ENCODE data around the gene NHLRC2.
"Not testable (repeated sequence)": the region's sequence is repeated elsewhere in the genome, so short reads cannot be mapped to it uniquely, and the experiment has no call there.

The NHLRC2 gene, protein sequence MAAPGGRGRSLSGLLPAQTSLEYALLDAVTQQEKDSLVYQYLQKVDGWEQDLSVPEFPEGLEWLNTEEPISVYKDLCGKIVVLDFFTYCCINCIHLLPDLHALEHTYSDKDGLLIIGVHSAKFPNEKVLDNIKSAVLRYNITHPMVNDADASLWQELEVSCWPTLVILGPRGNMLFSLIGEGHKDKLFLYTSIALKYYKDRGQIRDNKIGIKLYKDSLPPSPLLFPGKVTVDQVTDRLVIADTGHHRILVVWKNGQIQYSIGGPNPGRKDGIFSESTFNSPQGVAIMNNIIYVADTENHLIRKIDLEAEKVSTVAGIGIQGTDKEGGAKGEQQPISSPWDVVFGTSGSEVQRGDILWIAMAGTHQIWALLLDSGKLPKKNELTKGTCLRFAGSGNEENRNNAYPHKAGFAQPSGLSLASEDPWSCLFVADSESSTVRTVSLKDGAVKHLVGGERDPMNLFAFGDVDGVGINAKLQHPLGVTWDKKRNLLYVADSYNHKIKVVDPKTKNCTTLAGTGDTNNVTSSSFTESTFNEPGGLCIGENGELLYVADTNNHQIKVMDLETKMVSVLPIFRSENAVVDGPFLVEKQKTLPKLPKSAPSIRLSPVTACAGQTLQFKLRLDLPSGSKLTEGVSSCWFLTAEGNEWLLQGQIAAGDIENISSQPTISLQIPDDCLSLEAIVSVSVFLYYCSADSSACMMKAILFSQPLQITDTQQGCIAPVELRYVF

GRCh38 chr10:113854013-113854760 lies at the start of gene NHLRC2, which contains the start of gene DCLRE1A:
NHLRC2 (plus strand) TSS chr10:113854661; CDS start chr10:113854873, 212 bp downstream.
DCLRE1A (minus strand) TSS chr10:113854082; CDS start chr10:113853182, 900 bp downstream.
- DNase-seq = peak; percentile 79

DNA sequence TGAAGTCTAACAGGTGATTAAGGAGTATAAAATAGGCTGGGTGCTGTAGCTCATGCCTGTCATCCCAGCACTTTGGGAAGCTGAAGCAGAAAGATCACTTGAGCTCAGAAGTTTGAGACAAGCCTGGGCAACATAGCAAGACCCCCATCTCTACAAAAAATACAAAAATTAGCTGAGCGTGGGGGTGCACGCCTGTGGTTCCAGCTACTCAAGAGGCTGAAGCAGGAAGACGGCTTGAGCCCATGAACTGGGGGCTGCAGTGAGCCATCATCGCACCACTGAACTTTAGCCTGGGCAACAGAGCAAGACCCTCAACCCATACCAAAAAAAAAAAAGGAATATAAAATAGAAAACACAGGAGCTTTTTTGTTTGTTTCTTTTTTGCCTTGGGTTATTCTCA lies 48.0 kb upstream of the NHLRC2 start:
- no peak for DNase-seq

DNA sequence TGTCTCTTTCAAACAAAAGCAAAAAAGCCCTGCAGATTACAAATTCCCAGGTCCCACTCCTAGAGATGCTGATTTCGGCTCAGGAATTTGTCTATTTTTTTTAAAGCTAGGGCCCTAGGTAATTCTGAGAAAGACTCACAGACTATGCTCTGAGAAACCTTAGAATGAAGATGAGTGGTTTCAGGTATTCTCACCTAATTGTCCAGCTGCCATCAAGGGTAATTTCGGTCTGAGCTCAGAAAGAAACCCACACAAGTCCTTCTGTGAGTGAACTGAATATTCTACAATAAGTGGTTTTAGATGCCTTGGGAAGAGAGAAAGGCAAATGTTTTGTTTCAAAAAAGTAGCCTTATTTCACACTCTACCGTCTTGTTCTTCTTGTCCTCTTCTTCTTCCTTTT lies 46.3 kb upstream of the NHLRC2 start:
- DNase-seq = no peak

DNA sequence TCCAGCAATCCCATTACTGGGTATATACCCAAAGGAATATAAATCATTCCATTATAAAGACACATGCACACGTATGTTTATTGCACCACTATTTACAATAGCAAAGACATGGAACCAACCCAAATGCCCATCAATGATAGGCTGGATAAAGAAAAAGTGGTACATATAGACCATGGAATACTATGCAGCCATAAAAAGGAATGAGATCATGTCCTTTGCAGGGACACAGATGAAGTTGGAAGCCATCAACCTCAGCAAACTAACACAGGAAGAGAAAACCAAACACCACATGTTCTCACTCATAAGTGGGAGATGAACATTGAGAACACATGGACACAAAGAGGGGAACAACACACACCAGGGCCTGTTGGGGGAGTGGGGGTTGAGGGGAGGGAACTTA lies 39.8 kb upstream of the NHLRC2 start:
- DNase-seq = not testable (repeated sequence)

DNA sequence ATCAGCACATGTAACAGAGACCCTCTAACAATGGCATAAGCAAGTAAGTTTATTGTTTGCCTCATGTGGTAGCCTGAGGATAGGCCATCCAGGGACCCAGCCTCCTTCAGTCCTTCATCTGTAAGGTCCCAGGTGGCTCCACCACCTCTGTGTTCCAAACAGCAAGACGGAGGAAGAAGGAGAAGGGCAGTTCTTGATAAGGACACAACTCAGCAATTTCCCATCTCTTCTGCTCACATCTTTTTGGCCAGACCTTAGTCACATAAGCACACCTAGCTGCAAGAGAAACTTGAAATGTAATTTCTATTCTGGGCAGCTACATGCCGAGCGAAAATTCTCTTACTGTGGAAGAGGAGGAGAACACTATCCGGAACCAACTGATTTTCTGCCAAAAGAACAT lies 34.5 kb upstream of the NHLRC2 start:
- DNase-seq = no peak

DNA sequence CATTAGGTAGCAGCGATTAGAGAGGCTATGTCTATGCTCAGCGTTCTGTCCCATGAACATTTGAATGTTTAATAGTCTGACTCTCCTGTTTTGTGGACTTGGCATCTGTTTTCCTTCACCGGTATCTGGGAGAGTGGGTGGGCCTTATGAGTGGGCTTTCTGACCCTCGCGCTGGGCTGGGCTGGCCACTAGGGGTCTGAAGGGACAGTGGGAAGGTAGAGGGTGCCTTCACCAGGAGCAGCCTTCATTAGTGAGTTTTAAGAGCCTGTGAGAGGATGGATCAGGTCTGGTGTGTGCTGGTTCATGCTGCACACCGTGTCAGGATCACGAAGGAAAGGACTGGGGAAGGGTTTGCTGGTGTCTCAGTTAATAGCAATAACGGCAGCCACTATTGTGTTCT lies 34.0 kb upstream of the NHLRC2 start:
- peak; percentile 2 for DNase-seq

DNA sequence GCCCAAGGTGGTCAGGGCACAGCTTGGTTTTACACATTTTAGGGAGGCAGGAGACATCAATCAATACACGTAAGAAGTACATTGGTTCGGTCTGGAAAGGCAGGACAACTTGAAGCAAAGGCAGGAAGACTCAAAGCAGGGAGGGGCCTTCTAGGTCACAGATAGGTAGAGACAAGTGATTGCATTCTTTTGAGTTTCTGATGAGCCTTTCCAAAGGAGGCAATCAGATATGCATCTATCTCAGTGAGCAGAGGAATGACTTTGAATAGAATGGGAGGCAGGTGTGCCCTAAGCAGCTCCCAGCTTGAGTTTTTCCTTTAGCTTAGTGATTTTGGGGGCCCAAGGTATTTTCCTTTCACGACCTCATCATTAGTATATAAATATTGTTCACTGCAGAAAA lies 33.2 kb upstream of the NHLRC2 start:
- not testable (repeated sequence) for DNase-seq

DNA sequence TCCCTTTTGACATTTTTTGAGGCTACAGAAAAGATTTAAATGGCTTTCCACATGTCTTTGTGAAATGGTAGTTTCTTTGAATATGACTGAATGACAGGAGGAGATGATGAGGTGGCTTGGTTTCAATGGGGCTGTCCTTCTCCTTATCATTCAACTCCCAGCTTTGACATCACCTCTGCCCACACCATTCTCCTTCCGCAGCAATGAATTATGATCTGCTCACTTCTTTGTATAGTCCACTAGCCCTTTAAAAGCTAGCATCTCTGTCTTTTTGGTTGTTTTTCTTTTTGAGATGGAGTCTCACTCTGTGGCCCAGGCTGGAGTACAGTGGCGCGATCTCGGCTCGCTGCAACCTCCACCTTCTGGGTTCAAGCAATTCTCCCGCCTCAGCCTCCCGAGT lies 32.3 kb upstream of the NHLRC2 start:
- no peak for DNase-seq

DNA sequence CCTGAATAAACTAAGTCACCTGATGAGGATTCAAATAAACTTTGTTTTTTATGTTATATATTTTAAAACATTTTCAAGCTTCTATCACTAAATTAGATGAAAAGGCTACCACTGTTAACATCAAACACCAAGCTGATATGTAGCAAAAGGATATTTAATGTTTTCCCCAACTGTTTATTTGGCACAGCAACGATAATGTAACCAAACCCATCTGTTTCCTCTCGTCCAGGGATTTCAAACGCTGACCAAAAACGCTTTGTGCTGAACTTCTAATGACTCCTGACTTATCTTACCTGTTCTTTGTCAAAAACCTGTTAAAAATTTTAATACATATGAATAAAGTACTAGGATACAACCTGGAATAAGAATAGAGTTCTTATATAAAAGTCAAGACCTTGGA lies 31.1 kb upstream of the NHLRC2 start:
- DNase-seq = no peak

DNA sequence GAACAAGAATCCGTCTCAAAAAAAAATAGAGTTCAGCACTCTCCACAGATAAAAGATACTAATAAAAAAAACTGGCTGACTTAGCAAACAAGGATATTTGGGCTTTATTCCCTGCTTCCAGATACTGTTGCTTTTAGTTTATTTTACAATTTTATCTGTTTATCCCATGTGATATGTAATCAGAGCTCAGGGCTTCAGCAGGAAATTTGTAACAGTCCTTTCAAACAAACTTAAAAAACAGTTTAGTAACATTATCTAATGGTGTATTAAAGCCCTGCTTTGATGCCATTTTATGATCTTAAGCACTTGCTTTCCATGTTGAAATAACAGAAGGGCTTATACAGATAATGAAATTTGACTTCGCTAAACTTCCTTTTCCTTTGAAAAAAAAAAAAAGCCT lies 28.7 kb upstream of the NHLRC2 start:
- DNase-seq = no peak

- DNase-seq = not testable (repeated sequence)
Observed at GRCh38 chr10:113828567-113828966, 25.9 kb upstream of the NHLRC2 start.

DNA sequence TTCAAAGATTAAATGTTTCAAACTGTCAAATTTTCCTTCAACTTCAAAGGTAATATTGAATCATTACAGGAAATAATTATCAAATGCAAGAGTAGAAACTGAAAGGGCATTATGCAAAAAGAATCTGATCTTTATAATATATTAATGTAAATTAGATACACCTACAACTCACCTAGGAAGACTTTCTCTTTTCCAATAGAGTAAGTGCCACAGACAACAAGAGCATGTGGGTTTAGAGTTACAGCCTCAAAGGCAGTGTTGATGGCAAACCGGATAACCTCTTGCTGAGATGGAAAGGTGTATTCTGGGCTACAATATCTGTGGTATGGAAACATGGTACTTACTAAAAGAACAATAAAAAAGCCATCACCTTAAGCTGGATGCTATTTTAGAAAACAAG lies 12.3 kb upstream of the NHLRC2 start:
- no peak for DNase-seq

DNA sequence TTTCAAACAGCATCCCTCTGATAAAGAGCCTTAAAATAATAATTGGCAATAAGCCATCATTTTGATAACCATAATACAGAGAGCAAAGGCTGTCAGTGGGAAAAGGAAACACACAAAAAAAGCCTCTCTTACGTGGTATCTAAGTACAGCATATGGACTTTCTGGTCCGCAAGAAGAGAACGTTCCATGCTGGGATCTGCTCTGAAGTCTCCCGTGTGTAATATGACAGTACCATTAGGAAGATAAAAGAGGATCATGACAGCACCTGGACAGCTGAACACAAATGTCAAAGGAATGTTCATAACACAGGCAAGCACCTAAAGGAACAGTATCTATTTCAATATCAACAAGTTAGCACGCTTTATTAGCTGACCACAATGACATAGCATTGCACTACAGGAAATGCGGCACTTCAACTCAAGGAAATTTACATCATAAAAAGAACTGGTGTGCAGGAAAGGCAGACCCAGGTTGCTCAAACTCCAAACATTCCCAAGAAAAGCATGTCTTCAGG lies 10.4 kb upstream of the NHLRC2 start:
- no peak for DNase-seq

GRCh38 chr10:113846036-113846435 lies 8.4 kb upstream of the NHLRC2 start:
- DNase-seq = no peak

- DNase-seq = no peak
Observed at GRCh38 chr10:113849140-113849803, 5.2 kb upstream of the NHLRC2 start.

DNA sequence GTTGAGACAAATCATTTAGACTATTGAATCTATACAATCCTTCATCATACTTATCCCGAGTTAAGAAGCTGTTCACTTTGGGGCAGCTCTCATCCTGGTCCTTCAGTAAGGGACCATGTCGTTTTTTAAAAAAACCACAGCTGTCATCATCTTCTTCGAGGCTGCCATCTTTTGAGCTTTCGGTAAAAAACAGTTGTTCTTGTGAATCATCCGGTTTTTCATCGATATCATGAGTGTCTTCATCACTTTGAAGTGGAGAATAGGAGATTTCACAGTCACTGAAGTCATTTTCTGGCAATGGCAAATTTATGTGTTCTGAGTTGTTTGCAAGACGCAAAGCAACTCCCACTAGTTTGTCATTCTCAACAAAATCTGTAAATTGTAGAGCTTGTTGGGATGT lies 4.5 kb upstream of the NHLRC2 start:
- DNase-seq = no peak

DNA sequence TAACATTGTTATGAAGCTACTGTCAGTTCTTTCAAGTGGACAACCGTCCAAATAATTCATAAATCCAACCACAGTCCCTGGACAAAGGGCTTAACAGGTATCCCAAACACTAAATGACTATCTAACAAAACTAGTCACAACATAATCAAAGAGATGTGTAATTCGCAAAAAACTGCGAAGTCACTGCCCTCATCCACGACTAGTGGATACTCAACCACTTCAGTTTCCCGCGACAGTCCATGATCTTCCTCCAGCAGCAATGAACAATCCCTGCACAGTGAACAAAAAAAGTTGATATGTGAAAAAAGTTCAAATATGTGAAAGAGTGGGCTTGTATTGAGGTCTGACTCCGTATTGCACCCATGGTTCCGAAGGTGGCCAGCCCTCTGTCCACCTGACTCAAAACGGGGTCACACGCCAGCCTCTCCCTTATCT lies 866 bp upstream of the NHLRC2 start:
- DNase-seq = no peak

GRCh38 chr10:113854761-113855588 lies 514 bp downstream of the NHLRC2 start:
- DNase-seq = peak; percentile 58

DNA sequence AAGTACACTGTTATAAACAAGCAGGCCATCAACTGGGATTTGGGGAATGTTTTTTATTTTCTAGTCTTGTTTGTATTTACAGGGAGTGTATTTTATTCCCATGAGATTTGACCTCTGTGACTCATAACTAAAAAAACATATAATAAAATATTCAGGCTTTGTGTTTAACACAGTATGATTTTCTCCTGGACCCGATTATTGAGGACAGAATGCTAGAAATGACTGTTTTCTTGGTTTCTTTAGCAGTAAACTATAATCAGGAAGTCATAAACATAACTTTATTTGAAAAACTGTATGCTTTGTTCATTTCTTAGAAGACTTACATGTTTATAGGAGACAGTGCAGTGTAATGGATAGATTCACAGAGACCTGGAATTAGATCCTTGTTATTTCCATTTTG lies 2.1 kb downstream of the NHLRC2 start:
- peak; percentile 6 for DNase-seq

- DNase-seq = no peak
Observed at GRCh38 chr10:113857210-113857609, 2.7 kb downstream of the NHLRC2 start.

DNA sequence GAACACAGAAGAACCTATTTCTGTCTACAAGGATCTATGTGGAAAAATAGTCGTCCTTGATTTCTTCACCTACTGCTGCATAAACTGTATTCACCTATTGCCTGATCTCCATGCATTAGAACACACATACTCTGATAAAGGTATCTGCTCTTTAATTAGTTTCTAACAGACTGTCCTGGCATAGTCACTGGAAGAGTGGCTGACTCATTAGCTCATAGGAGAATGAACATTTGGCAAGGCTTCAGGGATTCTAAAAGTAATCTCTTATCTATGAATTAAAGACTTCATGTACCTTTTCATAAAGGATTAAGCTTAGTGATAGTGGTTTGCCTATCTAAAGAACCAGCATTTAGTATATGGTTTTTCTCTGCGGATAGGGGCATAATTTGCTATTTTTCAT lies 4.1 kb downstream of the NHLRC2 start:
- DNase-seq = peak; percentile 34

GRCh38 chr10:113859261-113859660 lies 4.8 kb downstream of the NHLRC2 start:
- no peak for DNase-seq
